Gastrocnemius medialis (tissue), 4 donors: Measurements from ENCODE around the gene DTNBP1.

Experiments used
- POLR2A ChIP-seq, 2 donors: fragments of 450-650 bp; IDR thresholded peaks; one replicate each; pipeline ENCODE4 v1.6.1; 2017; ENCODE audit warnings: antibody characterized with exemption in 2 of 2, mild to moderate bottlenecking in 2 of 2, moderate library complexity in 2 of 2
- TF ChIP-seq, protein P1 (sequence below), 5 experiments: fragments of 450-650 bp in 3 of 5; fragments of 200-600 bp in 2 of 5; sonication (generic) in 2 of 5; IDR thresholded peaks in 4 of 5; conservative IDR thresholded peaks in 1 of 5; 1 replicate in 4 of 5; 2 replicates in 1 of 5; pipeline ENCODE4 v1.5.1; 2016 to 2019; ENCODE audit warnings: antibody characterized with exemption in 5 of 5, mild to moderate bottlenecking in 3 of 5, moderate library complexity in 3 of 5

DNA sequence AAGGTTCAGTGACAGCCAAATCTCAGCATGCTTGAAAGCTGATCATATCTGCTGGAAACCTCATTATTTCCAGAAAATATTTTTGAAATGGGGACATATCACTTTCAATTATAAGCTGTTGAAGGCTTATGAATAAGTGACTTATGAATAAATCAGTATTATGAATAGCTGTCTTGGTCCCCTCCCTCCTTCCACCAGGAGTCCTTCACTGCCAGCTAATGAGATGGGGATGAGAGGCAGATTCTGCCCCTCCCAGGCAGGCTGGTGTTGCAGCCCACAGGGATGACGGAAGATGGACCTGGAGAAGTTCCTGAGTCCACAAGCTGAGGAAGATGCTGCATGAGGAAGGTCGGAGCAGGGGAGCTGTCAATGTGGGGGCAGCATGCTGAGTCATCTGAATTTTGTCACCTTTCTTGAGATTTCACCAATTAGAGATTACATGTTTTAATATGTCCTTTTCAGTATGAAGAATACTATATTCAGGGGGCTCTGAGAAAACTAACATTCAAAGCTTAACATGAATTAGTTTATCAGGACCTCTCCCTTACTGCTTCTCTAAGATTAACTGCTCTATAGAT lies 112.2 kb downstream of the DTNBP1 start:
- TF ChIP-seq, protein P1, sequence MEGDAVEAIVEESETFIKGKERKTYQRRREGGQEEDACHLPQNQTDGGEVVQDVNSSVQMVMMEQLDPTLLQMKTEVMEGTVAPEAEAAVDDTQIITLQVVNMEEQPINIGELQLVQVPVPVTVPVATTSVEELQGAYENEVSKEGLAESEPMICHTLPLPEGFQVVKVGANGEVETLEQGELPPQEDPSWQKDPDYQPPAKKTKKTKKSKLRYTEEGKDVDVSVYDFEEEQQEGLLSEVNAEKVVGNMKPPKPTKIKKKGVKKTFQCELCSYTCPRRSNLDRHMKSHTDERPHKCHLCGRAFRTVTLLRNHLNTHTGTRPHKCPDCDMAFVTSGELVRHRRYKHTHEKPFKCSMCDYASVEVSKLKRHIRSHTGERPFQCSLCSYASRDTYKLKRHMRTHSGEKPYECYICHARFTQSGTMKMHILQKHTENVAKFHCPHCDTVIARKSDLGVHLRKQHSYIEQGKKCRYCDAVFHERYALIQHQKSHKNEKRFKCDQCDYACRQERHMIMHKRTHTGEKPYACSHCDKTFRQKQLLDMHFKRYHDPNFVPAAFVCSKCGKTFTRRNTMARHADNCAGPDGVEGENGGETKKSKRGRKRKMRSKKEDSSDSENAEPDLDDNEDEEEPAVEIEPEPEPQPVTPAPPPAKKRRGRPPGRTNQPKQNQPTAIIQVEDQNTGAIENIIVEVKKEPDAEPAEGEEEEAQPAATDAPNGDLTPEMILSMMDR (IDR thresholded peaks at IDR 0.05 in 4 of 5, conservative IDR thresholded peaks at IDR 0.05 in 1 of 5), result no peak
- no peak for TF ChIP-seq POLR2A (IDR thresholded peaks at IDR 0.05)
